HG03575 (cell line): ENCODE data around the gene SH3RF3.

ENCODE experiments used
- ATAC-seq: cut with Tn5 transposase; IDR thresholded peaks from one replicate; pipeline ENCODE4 v1.9.1; 2021; ENCODE audit not compliant: unreplicated experiment, insufficient number of reproducible peaks, low FRiP score; ENCODE audit errors: extremely low read depth

SH3RF3 gene

GRCh38 chr2:109193807-109194619, 65.0 kb downstream of the SH3RF3 start:
- ATAC-seq: no peak

- no peak for ATAC-seq
Measured at GRCh38 chr2:109194620-109194937, 65.6 kb downstream of the SH3RF3 start.

- no peak for ATAC-seq
Measured at GRCh38 chr2:109195193-109196045, 66.4 kb downstream of the SH3RF3 start.

GRCh38 chr2:109196081-109196875, 67.3 kb downstream of the SH3RF3 start:
- no peak for ATAC-seq

- no peak for ATAC-seq
Measured at GRCh38 chr2:109197491-109198418, 68.8 kb downstream of the SH3RF3 start.

- ATAC-seq: no peak
Measured at GRCh38 chr2:109199790-109200189, 70.8 kb downstream of the SH3RF3 start.

GRCh38 chr2:109200616-109201464, 71.8 kb downstream of the SH3RF3 start:
- no peak for ATAC-seq

GRCh38 chr2:109201465-109202327, 72.7 kb downstream of the SH3RF3 start:
- ATAC-seq: no peak

- ATAC-seq: no peak
Measured at GRCh38 chr2:109202486-109202885, 73.5 kb downstream of the SH3RF3 start.

- no peak for ATAC-seq
Measured at GRCh38 chr2:109203246-109204011, 74.4 kb downstream of the SH3RF3 start.

GRCh38 chr2:109204412-109204811, 75.4 kb downstream of the SH3RF3 start:
- ATAC-seq: no peak

- no peak for ATAC-seq
Measured at GRCh38 chr2:109205447-109205846, 76.4 kb downstream of the SH3RF3 start.

GRCh38 chr2:109206569-109207146, 77.7 kb downstream of the SH3RF3 start:
- no peak for ATAC-seq

GRCh38 chr2:109207176-109207575, 78.2 kb downstream of the SH3RF3 start:
- no peak for ATAC-seq

GRCh38 chr2:109208071-109208950, 79.3 kb downstream of the SH3RF3 start:
- no peak for ATAC-seq
